Gastrocnemius medialis (tissue), 4 donors: Measurements from ENCODE around the gene PSMD1. TPM values are rescaled to one million over a fixed set of nuclear protein-coding genes. Genes with fewer than 3 reads are reported as not detected.

Experiments
- ATAC-seq, 2 donors: fragments of 150-250 bp; one replicate each; pipeline ENCODE4 v1.9.1; 2016
- DNase-seq, 2 donors: peaks; one replicate each; pipeline ENCODE4 v3.0.0-alpha.2; 2019
- H3K27ac ChIP-seq, 4 donors: fragments of 200-600 bp; sonication (generic); 1 replicate in 1 of 4; 2 replicates in 3 of 4; pipeline ENCODE4 v1.5.1; 2016 to 2018; ENCODE audit warnings: mild to moderate bottlenecking in 2 of 4, moderate library complexity in 1 of 4
- H3K27me3 ChIP-seq, 3 donors: fragments of 200-600 bp; sonication (generic) in 2 of 3; 1 replicate in 1 of 3; 2 replicates in 2 of 3; pipeline versions ENCODE4 v1.5.1 to v1.6.0; 2016 to 2019; ENCODE audit warnings: mild to moderate bottlenecking in 1 of 3, moderate library complexity in 1 of 3
- H3K36me3 ChIP-seq, 2 donors: fragments of 200-600 bp; sonication (generic) in 1 of 2; one replicate each; pipeline ENCODE4 v1.5.1; 2017 to 2018
- H3K4me1 ChIP-seq, 2 donors: fragments of 200-600 bp; sonication (generic) in 1 of 2; one replicate each; pipeline ENCODE4 v1.5.1; 2016 to 2017; ENCODE audit warnings: mild to moderate bottlenecking in 2 of 2
- H3K4me3 ChIP-seq, 4 donors: fragments of 200-600 bp; sonication (generic) in 3 of 4; 1 replicate in 1 of 4; 2 replicates in 3 of 4; pipeline ENCODE4 v1.5.1; 2016 to 2019; ENCODE audit warnings: mild to moderate bottlenecking in 2 of 4
- H3K9me3 ChIP-seq, 3 donors: fragments of 200-600 bp; sonication (generic) in 2 of 3; 1 replicate in 1 of 3; 2 replicates in 2 of 3; pipeline ENCODE4 v1.5.1; 2016 to 2019
- CTCF ChIP-seq, 5 experiments: fragments of 450-650 bp in 3 of 5; fragments of 200-600 bp in 2 of 5; sonication (generic) in 2 of 5; IDR thresholded peaks in 4 of 5; conservative IDR thresholded peaks in 1 of 5; 1 replicate in 4 of 5; 2 replicates in 1 of 5; pipeline ENCODE4 v1.5.1; 2016 to 2019; ENCODE audit warnings: antibody characterized with exemption in 5 of 5, mild to moderate bottlenecking in 3 of 5, moderate library complexity in 3 of 5
- POLR2A ChIP-seq, 2 donors: fragments of 450-650 bp; IDR thresholded peaks; one replicate each; pipeline ENCODE4 v1.6.1; 2017; ENCODE audit warnings: antibody characterized with exemption in 2 of 2, mild to moderate bottlenecking in 2 of 2, moderate library complexity in 2 of 2
- in situ Hi-C, 4 donors: fragments of 200-750 bp; cut with MboI; loops; one replicate each; pipeline versions ENCODE4 v1.15.0 to v1.8.0; 2017; ENCODE audit warnings: low sequenced_read_pairs in 4 of 4
- intact Hi-C: fragments of 100-400 bp; cut with DNase I; formaldehyde crosslinking; loops from one replicate; pipeline ENCODE4 v1.15.1; 2023; ENCODE audit warnings: low total_unique reads
- total RNA-seq, 4 donors: library from RNA; depleted of rRNA; stranded (reverse); fragments of >200 nt; gene quantifications; one replicate each; pipeline versions ENCODE4 v1.1.0 to v1.2.3, GENCODE V29; 2016

The PSMD1 gene
- total RNA-seq, 4 donors from 2014 or later = 169 to 189 (median 182) TPM

- DNase-seq (no peak), ATAC-seq (no peak)
- Histone ChIP-seq H3K27me3 (no peaks in the 10 kb centered on the region), H3K9me3 (no peaks in the 10 kb centered on the region), H3K4me3 (no peak overlapping the region), H3K27ac (no peak overlapping the region), H3K36me3 (peaks cover 0 to 61% of the 10 kb centered on the region in 2 donors), H3K4me1 (no peaks in the 10 kb centered on the region)
- in situ Hi-C loops (no loop called here), intact Hi-C loops (no loop called here)
- TF ChIP-seq CTCF (IDR thresholded peaks at IDR 0.05 in 4 of 5, conservative IDR thresholded peaks at IDR 0.05 in 1 of 5) (no peak), POLR2A (IDR thresholded peaks at IDR 0.05) (no peak)
These were observed 96.3 kb downstream of the PSMD1 start for GRCh38 chr2:231152800-231153557.

GRCh38 chr2:231159306-231159705 lies 102.6 kb downstream of the PSMD1 start:
- H3K4me3 ChIP-seq = no peak overlapping the region
- no peaks in the 10 kb centered on the region for H3K27me3 ChIP-seq
- H3K27ac ChIP-seq = no peak overlapping the region
- H3K36me3 ChIP-seq = peaks cover 0 to 54% of the 10 kb centered on the region in 2 donors
- TF ChIP-seq CTCF (IDR thresholded peaks at IDR 0.05 in 4 of 5, conservative IDR thresholded peaks at IDR 0.05 in 1 of 5) (no peak), POLR2A (IDR thresholded peaks at IDR 0.05) (no peak)
- H3K4me1 ChIP-seq = no peaks in the 10 kb centered on the region
- no peak for DNase-seq
- in situ Hi-C loops = no loop called here
- intact Hi-C loops = no loop called here
- no peak for ATAC-seq
- H3K9me3 ChIP-seq = no peaks in the 10 kb centered on the region

GRCh38 chr2:231160701-231161100 lies 104.0 kb downstream of the PSMD1 start:
- Histone ChIP-seq H3K4me1 (no peaks in the 10 kb centered on the region), H3K27ac (peak overlapping the region in 1 of 4 donors; percentile 38), H3K36me3 (peaks cover 0 to 51% of the 10 kb centered on the region in 2 donors), H3K9me3 (no peaks in the 10 kb centered on the region), H3K4me3 (no peak overlapping the region), H3K27me3 (no peaks in the 10 kb centered on the region)
- intact Hi-C loops (no loop called here), in situ Hi-C loops (no loop called here)
- ATAC-seq = no peak
- TF ChIP-seq CTCF (IDR thresholded peaks at IDR 0.05 in 4 of 5, conservative IDR thresholded peaks at IDR 0.05 in 1 of 5) (no peak), POLR2A (IDR thresholded peaks at IDR 0.05) (no peak)
- DNase-seq = no peak

- TF ChIP-seq CTCF (IDR thresholded peaks at IDR 0.05 in 4 of 5, conservative IDR thresholded peaks at IDR 0.05 in 1 of 5) = no peak
- no peak for TF ChIP-seq POLR2A (IDR thresholded peaks at IDR 0.05)
- Histone ChIP-seq H3K36me3 (peaks cover 0 to 57% of the 10 kb centered on the region in 2 donors), H3K4me1 (no peaks in the 10 kb centered on the region), H3K4me3 (no peak overlapping the region), H3K9me3 (no peaks in the 10 kb centered on the region), H3K27me3 (no peaks in the 10 kb centered on the region), H3K27ac (peak overlapping the region in 3 of 4 donors; percentile 19 to 38 (median 33))
- in situ Hi-C loops (no loop called here), intact Hi-C loops (no loop called here)
- ATAC-seq (no peak), DNase-seq (no peak)
These were observed 104.7 kb downstream of the PSMD1 start for GRCh38 chr2:231161252-231161839.
